Activated CD4-positive, alpha-beta T cell treated with anti-CD3 and anti-CD28 coated beads, Interleukin-10, Interleukin-2, amounts not matched to agents 100 ng/mL and 50 ng/mL, durations not matched to agents 16 hours and 8 hours (primary cell): ENCODE results near the gene RTN4R.
A peak's percentile ranks its signal among the peaks of the same experiment; 100 is the strongest.

Experiments
- DNase-seq: peaks from one replicate; pipeline ENCODE4 v3.0.0-alpha.2; 2020

Gene RTN4R

GRCh38 chr22:20211997-20212753 lies 55.9 kb downstream of the RTN4R start:
- no peak for DNase-seq

GRCh38 chr22:20211409-20211996 lies 56.6 kb downstream of the RTN4R start:
- DNase-seq: no peak

GRCh38 chr22:20210473-20211059 lies 57.6 kb downstream of the RTN4R start:
- no peak for DNase-seq

- DNase-seq: no peak
Measured at GRCh38 chr22:20209761-20210250, 58.3 kb downstream of the RTN4R start.

- DNase-seq: no peak
Measured at GRCh38 chr22:20208713-20209310, 59.3 kb downstream of the RTN4R start.

- DNase-seq: no peak
Measured at GRCh38 chr22:20207277-20208025, 60.7 kb downstream of the RTN4R start.

- peak; percentile 29 for DNase-seq
Measured at GRCh38 chr22:20206709-20207215, 61.4 kb downstream of the RTN4R start.

GRCh38 chr22:20205964-20206708 lies 62.0 kb downstream of the RTN4R start:
- DNase-seq: peak; percentile 82

- DNase-seq: no peak
Measured at GRCh38 chr22:20205464-20205963, 62.6 kb downstream of the RTN4R start.

GRCh38 chr22:20204806-20205205 lies 63.3 kb downstream of the RTN4R start:
- DNase-seq: no peak

GRCh38 chr22:20204311-20204710 lies 63.8 kb downstream of the RTN4R start:
- DNase-seq: no peak

- DNase-seq: no peak
Measured at GRCh38 chr22:20203552-20204201, 64.4 kb downstream of the RTN4R start.

- DNase-seq: no peak
Measured at GRCh38 chr22:20203142-20203551, 65.0 kb downstream of the RTN4R start.

- DNase-seq: no peak
Measured at GRCh38 chr22:20201837-20202392, 66.2 kb downstream of the RTN4R start.

GRCh38 chr22:20199906-20200305 lies 68.2 kb downstream of the RTN4R start:
- DNase-seq: no peak

GRCh38 chr22:20199413-20199842 lies 68.7 kb downstream of the RTN4R start:
- no peak for DNase-seq

- no peak for DNase-seq
Measured at GRCh38 chr22:20198557-20199319, 69.4 kb downstream of the RTN4R start.

GRCh38 chr22:20197407-20198030 lies 70.6 kb downstream of the RTN4R start:
- DNase-seq: no peak

- no peak for DNase-seq
Measured at GRCh38 chr22:20196094-20196842, 71.8 kb downstream of the RTN4R start.
